H1 (cell line): ENCODE results near the gene EPB41L1. TPM values are rescaled to one million over a fixed set of nuclear protein-coding genes. Genes with fewer than 3 reads are reported as not detected.

Experiments used
- CTCF ChIA-PET: fragments of 300-600 bp; sonication (Branson Sonifier 250); formaldehyde crosslinking; loops from one replicate; lab custom pipeline; 2021; ENCODE audit not compliant: partially characterized antibody; lab: Charles Lee
- POLR2A ChIA-PET: fragments of 300-600 bp; sonication (Branson Sonifier 250); formaldehyde crosslinking; loops from one replicate; lab custom pipeline; 2021; ENCODE audit warnings: inconsistent platforms; ENCODE audit not compliant: partially characterized antibody; lab: Charles Lee
- DNase-seq, 2 experiments: peaks; one replicate each; pipeline versions ENCODE4 v3.0.0 to v3.0.0-alpha.2; 2010 to 2022; ENCODE audit warnings: low spot score in 2 of 2, low read depth in 1 of 2, mixed read lengths in 1 of 2
- FAIRE-seq: peaks from 2 replicates; lab custom pipeline; 2011; peaks lifted over from hg19 to GRCh38; lab: Jason Lieb, UNC
- H2AFZ ChIP-seq: 2 replicates; pipeline ENCODE4 v1.8.1; 2012; ENCODE audit warnings: low read length, inconsistent platforms
- H2AK5ac ChIP-seq: 2 replicates; pipeline ENCODE4 v1.6.1; 2013; ENCODE audit warnings: low read depth, low read length
- H2BK120ac ChIP-seq: replicated peaks from 2 replicates; pipeline ENCODE3; 2013; ENCODE audit warnings: low read depth, low read length, inconsistent platforms
- H2BK12ac ChIP-seq: 2 replicates; pipeline ENCODE4 v1.6.1; 2013; ENCODE audit warnings: low read depth, low read length
- H2BK15ac ChIP-seq: 2 replicates; pipeline ENCODE4 v1.6.1; 2013; ENCODE audit warnings: low read length
- H2BK20ac ChIP-seq: 2 replicates; pipeline ENCODE4 v1.6.1; 2013; ENCODE audit warnings: low read length
- H2BK5ac ChIP-seq: 2 replicates; pipeline ENCODE4 v1.6.1; 2013; ENCODE audit warnings: low read depth, low read length
- H3K14ac ChIP-seq: 2 replicates; pipeline ENCODE4 v1.6.1; 2013; ENCODE audit warnings: inconsistent platforms; ENCODE audit not compliant: insufficient read length
- H3K18ac ChIP-seq: 2 replicates; pipeline ENCODE4 v1.6.1; 2013; ENCODE audit warnings: low read length; ENCODE audit errors: extremely low read depth
- H3K23ac ChIP-seq: 2 replicates; pipeline ENCODE4 v1.6.1; 2013; ENCODE audit warnings: inconsistent platforms; ENCODE audit not compliant: insufficient read length
- H3K23me2 ChIP-seq: 2 replicates; pipeline ENCODE4 v1.6.1; 2013; ENCODE audit warnings: low read depth, low read length
- H3K27ac ChIP-seq: 2 replicates; pipeline ENCODE4 v1.6.1; 2011; ENCODE audit warnings: low read depth, low read length, inconsistent platforms
- H3K27me3 ChIP-seq, 4 experiments: replicated peaks in 1 of 4; 1 replicate in 1 of 4; 2 replicates in 3 of 4; pipeline versions ENCODE4 v1.6.1 to v1.8.1; 2011 to 2013; ENCODE audit warnings: low read length in 3 of 4, mild to moderate bottlenecking in 3 of 4, inconsistent platforms in 2 of 4, mixed read lengths in 2 of 4, moderate library complexity in 1 of 4; ENCODE audit not compliant: control insufficient read depth in 3 of 4, insufficient read depth in 3 of 4; ENCODE audit errors: extremely low read depth in 1 of 4
- H3K36me3 ChIP-seq, 4 experiments: 2 replicates each; pipeline versions ENCODE4 v1.6.1 to v1.8.1; 2011 to 2013; ENCODE audit warnings: mild to moderate bottlenecking in 4 of 4, low read length in 3 of 4, moderate library complexity in 2 of 4, control low read depth in 1 of 4, inconsistent platforms in 1 of 4; ENCODE audit not compliant: insufficient read depth in 4 of 4, control insufficient read depth in 2 of 4
- H3K4ac ChIP-seq: replicated peaks from 2 replicates; pipeline ENCODE3; 2013; ENCODE audit warnings: low read length, low read depth, mixed read lengths, inconsistent platforms; ENCODE audit not compliant: insufficient read length
- H3K4me1 ChIP-seq, 4 experiments: replicated peaks in 1 of 4; 1 replicate in 1 of 4; 2 replicates in 3 of 4; pipeline versions ENCODE4 v1.6.1 to v1.8.1; 2011 to 2013; ENCODE audit warnings: low read length in 3 of 4, inconsistent platforms in 2 of 4, mixed read lengths in 1 of 4; ENCODE audit not compliant: insufficient read depth in 4 of 4, control insufficient read depth in 3 of 4
- H3K4me2 ChIP-seq, 2 experiments: 2 replicates each; pipeline versions ENCODE4 v1.6.1 to v1.8.1; 2011 to 2013; ENCODE audit warnings: low read depth in 2 of 2, low read length in 2 of 2, control low read depth in 1 of 2, inconsistent platforms in 1 of 2, mild to moderate bottlenecking in 1 of 2; ENCODE audit not compliant: insufficient read depth in 1 of 2
- H3K4me3 ChIP-seq, 4 experiments: fragments of 200-600, 300-600 bp in 1 of 4; sonication (generic), shearing (Covaris generic), sonication (Bioruptor Twin) in 1 of 4; 2 replicates each; pipeline versions ENCODE4 v1.5.1 to v1.8.1; 2011 to 2016; ENCODE audit warnings: low read length in 4 of 4, low read depth in 3 of 4, control low read depth in 2 of 4, inconsistent platforms in 2 of 4, mild to moderate bottlenecking in 2 of 4, mixed read lengths in 1 of 4, moderate library complexity in 1 of 4; ENCODE audit not compliant: insufficient read depth in 2 of 4; ENCODE audit errors: extremely low read depth in 1 of 4
- H3K56ac ChIP-seq: replicated peaks from 2 replicates; pipeline ENCODE3; 2013; ENCODE audit warnings: low read depth, mild to moderate bottlenecking, mixed read lengths, low read length, inconsistent platforms; ENCODE audit not compliant: insufficient read length
- H3K79me1 ChIP-seq: 2 replicates; pipeline ENCODE4 v1.6.1; 2013; ENCODE audit warnings: low read depth, low read length, control low read depth
- H3K79me2 ChIP-seq, 2 experiments: 2 replicates each; pipeline versions ENCODE4 v1.6.1 to v1.8.1; 2012 to 2013; ENCODE audit warnings: low read length in 2 of 2, mild to moderate bottlenecking in 2 of 2, inconsistent platforms in 1 of 2; ENCODE audit not compliant: insufficient read depth in 2 of 2, control insufficient read depth in 1 of 2
- H3K9ac ChIP-seq, 4 experiments: replicated peaks in 1 of 4; 1 replicate in 1 of 4; 2 replicates in 3 of 4; pipeline versions ENCODE4 v1.6.1 to v1.8.1; 2011 to 2013; ENCODE audit warnings: low read depth in 3 of 4, low read length in 3 of 4, control low read depth in 2 of 4, mild to moderate bottlenecking in 2 of 4, moderate library complexity in 2 of 4, inconsistent platforms in 1 of 4; ENCODE audit errors: extremely low read depth in 1 of 4
- H3K9me3 ChIP-seq, 2 experiments: 2 replicates each; pipeline versions ENCODE4 v1.6.1 to v1.8.1; 2012 to 2013; ENCODE audit warnings: mild to moderate bottlenecking in 2 of 2, moderate library complexity in 2 of 2, control low read depth in 1 of 2, inconsistent platforms in 1 of 2, low read depth in 1 of 2, low read length in 1 of 2, mixed read lengths in 1 of 2; ENCODE audit not compliant: insufficient read depth in 2 of 2
- H4K20me1 ChIP-seq, 2 experiments: replicated peaks in 1 of 2; 2 replicates each; pipeline versions ENCODE3 to v1.8.1; 2011 to 2013; ENCODE audit warnings: inconsistent platforms in 2 of 2, low read length in 2 of 2, mild to moderate bottlenecking in 1 of 2; ENCODE audit not compliant: insufficient read depth in 2 of 2, control insufficient read depth in 1 of 2
- H4K5ac ChIP-seq: 2 replicates; pipeline ENCODE4 v1.6.1; 2013; ENCODE audit warnings: low read length, low read depth, mixed read lengths, inconsistent platforms; ENCODE audit not compliant: insufficient read length
- H4K8ac ChIP-seq: 2 replicates; pipeline ENCODE4 v1.8.0; 2013; ENCODE audit warnings: mild to moderate bottlenecking, moderate library complexity, low read length, inconsistent platforms; ENCODE audit not compliant: insufficient read depth; ENCODE audit errors: extremely low read depth
- H4K91ac ChIP-seq: replicated peaks from 2 replicates; pipeline ENCODE3; 2013; ENCODE audit warnings: low read length, mixed read lengths, inconsistent platforms; ENCODE audit not compliant: insufficient read length
- CHD1 ChIP-seq: IDR thresholded peaks from 2 replicates; pipeline ENCODE4 v1.6.1; 2012; ENCODE audit warnings: low read depth, low read length, improper control_type of control experiment
- CHD2 ChIP-seq: IDR thresholded peaks from 2 replicates; pipeline ENCODE4 v1.6.1; 2012; ENCODE audit warnings: low read length, improper control_type of control experiment
- CTBP2 ChIP-seq: IDR thresholded peaks from 2 replicates; pipeline ENCODE4 v1.7.0; 2011; ENCODE audit warnings: borderline replicate concordance, mild to moderate bottlenecking, moderate library complexity, mixed read lengths, low read length; ENCODE audit not compliant: insufficient read depth, insufficient read length
- FOSL1 ChIP-seq: IDR thresholded peaks from 2 replicates; pipeline ENCODE4 v1.6.1; 2011; ENCODE audit warnings: mild to moderate bottlenecking, low read depth, low read length, moderate library complexity; ENCODE audit not compliant: insufficient read depth
- GTF2F1 ChIP-seq: IDR thresholded peaks from 2 replicates; pipeline ENCODE4 v1.6.1; 2012; ENCODE audit warnings: low read depth, low read length, improper control_type of control experiment, borderline replicate concordance
- HDAC2 ChIP-seq, 2 experiments: fragments of 300-600 bp in 1 of 2; sonication (generic) in 1 of 2; IDR thresholded peaks; 2 replicates each; pipeline ENCODE4 v1.6.1; 2011 to 2012; ENCODE audit warnings: low read depth in 2 of 2, low read length in 2 of 2, mild to moderate bottlenecking in 2 of 2, moderate library complexity in 2 of 2, borderline replicate concordance in 1 of 2, inconsistent platforms in 1 of 2
- JUN ChIP-seq: IDR thresholded peaks from 2 replicates; pipeline ENCODE4 v1.6.1; 2011; ENCODE audit warnings: low read depth, mild to moderate bottlenecking, improper control_type of control experiment, low read length
- RFX5 ChIP-seq: IDR thresholded peaks from 2 replicates; pipeline ENCODE4 v1.6.1; 2011; ENCODE audit warnings: low read depth, low read length, improper control_type of control experiment, borderline replicate concordance
- SIN3A ChIP-seq, 2 experiments: IDR thresholded peaks in 1 of 2; conservative IDR thresholded peaks in 1 of 2; 2 replicates each; pipeline ENCODE4 v1.6.1; 2011 to 2012; ENCODE audit warnings: low read length in 2 of 2, improper control_type of control experiment in 1 of 2, low read depth in 1 of 2, mild to moderate bottlenecking in 1 of 2
- SUZ12 ChIP-seq: fragments of 200-600 bp; sonication (generic); IDR thresholded peaks from 2 replicates; pipeline ENCODE4 v1.6.1; 2012; ENCODE audit warnings: mild to moderate bottlenecking, inconsistent platforms, low read length, moderate library complexity, mixed read lengths
- TBP ChIP-seq: IDR thresholded peaks from 2 replicates; pipeline ENCODE4 v1.6.1; 2011; ENCODE audit warnings: low read depth, low read length, improper control_type of control experiment
- TCF12 ChIP-seq: IDR thresholded peaks from 2 replicates; pipeline ENCODE4 v1.6.1; 2011; ENCODE audit warnings: low read depth, mild to moderate bottlenecking, low read length
- WGBS, 2 experiments: shearing (Covaris generic) in 1 of 2; methylation state at CpG; one replicate each; pipeline versions ENCODE4 v1.1.6 to v1.1.7; 2013 to 2015; ENCODE audit warnings: low lambda C conversion rate in 2 of 2, mixed read lengths in 2 of 2, inconsistent platforms in 1 of 2, low coverage in 1 of 2, missing lambda C conversion rate in 1 of 2; ENCODE audit not compliant: insufficient replicate concordance in 2 of 2, insufficient coverage in 1 of 2, insufficient read length in 1 of 2; ENCODE audit errors: extremely low coverage in 1 of 2, missing lambda C conversion rate in 1 of 2; 5-methylcytosine and 5-hydroxymethylcytosine counted together
- polyA plus RNA-seq, 7 experiments: library from polyadenylated mRNA; depleted of rRNA in 3 of 7; stranded (reverse) in 5 of 7; unstranded in 2 of 7; fragments of >200 nt in 5 of 7; fragments of 200-250 nt in 2 of 7; gene quantifications; 1 replicate in 5 of 7; 2 replicates in 1 of 7; 4 replicates in 1 of 7; pipeline versions ENCODE4 v1.2.1 to v1.2.3, GENCODE V29; 2011 to 2013; ENCODE audit warnings: missing spikeins in 2 of 7, mixed read lengths in 2 of 7
- total RNA-seq: library from RNA; stranded (reverse); fragmentation: NEBNext Ultra II Directional; extraction: Animal tissue kit (Norgen Biotek cat#: 25700); gene quantifications from 2 replicates; pipeline ENCODE4 v1.2.1, GENCODE V29; 2021
- TF ChIP-seq, protein P1 (sequence below): IDR thresholded peaks from 2 replicates; pipeline ENCODE4 v1.6.1; 2011; ENCODE audit warnings: low read depth, mild to moderate bottlenecking, low read length; ENCODE audit not compliant: insufficient read depth

EPB41L1 gene
- total and polyA plus RNA-seq, 2 of the 8 experiments (the other 6 are each of a cell fraction or from before 2014, with no cell fraction given), result 14.8 to 36.0 TPM

DNA sequence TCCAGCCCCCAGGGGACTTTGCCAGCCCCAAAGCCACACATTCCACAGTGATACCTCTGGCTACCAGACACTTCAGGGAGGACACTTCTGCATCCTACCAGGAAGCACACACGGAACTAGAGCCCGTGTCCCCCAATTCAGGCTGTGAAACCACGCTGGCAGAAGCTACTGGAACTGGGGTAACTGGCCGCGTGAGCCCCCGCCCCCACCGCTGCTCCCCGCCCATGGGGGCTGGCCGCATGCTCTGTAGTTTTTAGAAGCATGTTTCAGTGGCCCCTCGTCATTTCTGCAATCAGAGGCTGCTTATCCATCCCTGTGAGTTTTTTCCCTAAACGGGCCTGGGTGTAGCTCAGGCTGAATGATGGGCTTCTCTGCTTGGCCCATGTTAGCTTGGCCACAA is 53.1 kb downstream of the EPB41L1 start:
- no peaks in the 10 kb centered on the region; the same call in 1 of the 2 replicates for H3K23me2 ChIP-seq
- H4K8ac ChIP-seq, result no peak overlapping the region
- no peaks in the 10 kb centered on the region for H3K36me3 ChIP-seq
- no peak overlapping the region for H3K23ac ChIP-seq
- no peaks in the 10 kb centered on the region for H3K4me1 ChIP-seq
- no peak overlapping the region for H2AK5ac ChIP-seq
- ChIA-PET CTCF (interaction anchor here (0.7 to 14.8 kb wide), 4 partner anchors 6 to 232 kb away, joined by 3 to 151 read pairs (median 78); no protein-coding TSS in a partner anchor), POLR2A (interaction anchor here (0.6 kb wide), 1 partner anchor 465 kb away, joined by 3 read pairs; the partner anchor contains the start of gene RBM39)
- DNase-seq (no peak), FAIRE-seq (no peak)
- H3K4me3 ChIP-seq, result no peak overlapping the region
- no peaks in the 10 kb centered on the region for H3K27me3 ChIP-seq
- H4K91ac ChIP-seq, result no peak overlapping the region
- no peak overlapping the region for H3K4ac ChIP-seq
- H3K56ac ChIP-seq, result no peak overlapping the region
- no peak overlapping the region for H3K27ac ChIP-seq
- 81% methylated on average over 5 of the region's 11 CpGs; no CpG with 5 or more reads in 1 of the 2 experiments for WGBS, 2 experiments
- H3K4me2 ChIP-seq, result no peak overlapping the region
- H2BK12ac ChIP-seq, result no peak overlapping the region
- no peak overlapping the region for H2AFZ ChIP-seq
- no peak overlapping the region for H2BK120ac ChIP-seq
- H2BK20ac ChIP-seq, result no peak overlapping the region
- H3K18ac ChIP-seq, result no peak overlapping the region
- H4K20me1 ChIP-seq, result peaks cover 0 to 3% of the 10 kb centered on the region in 2 experiments
- no peak overlapping the region for H3K14ac ChIP-seq
- no peaks in the 10 kb centered on the region for H3K79me1 ChIP-seq
- H3K79me2 ChIP-seq, result no peaks in the 10 kb centered on the region
- no peaks in the 10 kb centered on the region for H3K9me3 ChIP-seq
- H2BK15ac ChIP-seq, result no peak overlapping the region
- H3K9ac ChIP-seq, result no peak overlapping the region
- H4K5ac ChIP-seq, result no peak overlapping the region
- no peak overlapping the region for H2BK5ac ChIP-seq
- no peak for TF ChIP-seq SIN3A (conservative IDR thresholded peaks at IDR 0.05 in 1 of 2, IDR thresholded peaks at IDR 0.05 in 1 of 2; ENCODE audit: low read depth in 1 of 2, low read length in 2 of 2)
- TF ChIP-seq, protein P1, sequence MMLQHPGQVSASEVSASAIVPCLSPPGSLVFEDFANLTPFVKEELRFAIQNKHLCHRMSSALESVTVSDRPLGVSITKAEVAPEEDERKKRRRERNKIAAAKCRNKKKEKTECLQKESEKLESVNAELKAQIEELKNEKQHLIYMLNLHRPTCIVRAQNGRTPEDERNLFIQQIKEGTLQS, result no peak
- no peak for TF ChIP-seq CHD2
- TF ChIP-seq RFX5, result no peak
- TF ChIP-seq JUN, result no peak
- no peak for TF ChIP-seq HDAC2 (IDR thresholded peaks at IDR 0.05; ENCODE audit: borderline replicate concordance in 1 of 2, low read depth in 2 of 2, low read length in 2 of 2)
- no peak for TF ChIP-seq FOSL1
- no peak for TF ChIP-seq SUZ12
- no peak for TF ChIP-seq CHD1
- no peak for TF ChIP-seq CTBP2
- TF ChIP-seq TCF12, result no peak
- no peak for TF ChIP-seq TBP
- no peak for TF ChIP-seq GTF2F1
